ENCODE results near the gene RHO. TPM values are rescaled to one million over a fixed set of nuclear protein-coding genes. Genes with fewer than 3 reads are reported as not detected.

RHO gene
- total RNA-seq, 1 experiment from 2014 or later = not detected

- no peaks in the 10 kb centered on the region for H3K4me1 ChIP-seq (ENCODE audit: control insufficient read depth in 1 of 2, insufficient read depth in 2 of 2, low read length in 2 of 2)
- intact Hi-C loops (cut with micrococcal nuclease) = no loop called here
- no peaks in the 10 kb centered on the region for H3K79me2 ChIP-seq (ENCODE audit: insufficient read depth, low read length)
- H4K20me1 ChIP-seq (ENCODE audit: insufficient read depth) = no peaks in the 10 kb centered on the region
- TF ChIP-seq CBX3 (IDR thresholded peaks at IDR 0.05; ENCODE audit: low read depth) = no peak
- TF ChIP-seq POLR2A (IDR thresholded peaks at IDR 0.05; ENCODE audit: borderline replicate concordance, extremely low read depth, insufficient read depth, insufficient read length) = no peak
- TF ChIP-seq FOSL1 (IDR thresholded peaks at IDR 0.05; ENCODE audit: low read depth) = no peak
- no peak for TF ChIP-seq MAX (IDR thresholded peaks at IDR 0.05)
- TF ChIP-seq ZFX (IDR thresholded peaks at IDR 0.05) = no peak
- ChIA-PET RAD21 (ENCODE audit: low non-redundant PET in 1 of 2, low total read pairs in 2 of 2, uncharacterized antibody in 2 of 2, unreplicated experiment in 2 of 2) (no interaction called here), CTCF (no interaction called here), POLR2A (interaction anchor here (0.6 kb wide), 1 partner anchor 204 kb away, joined by 4 read pairs; no protein-coding TSS in a partner anchor)
- H2AFZ ChIP-seq (ENCODE audit: low read depth, low read length, poor library complexity, severe bottlenecking) = no peak overlapping the region
- H3K9me3 ChIP-seq (ENCODE audit: control insufficient read depth in 1 of 2, insufficient read depth in 1 of 2, low read depth in 1 of 2, low read length in 2 of 2) = no peaks in the 10 kb centered on the region
- no peak overlapping the region for H3K4me3 ChIP-seq (replicated peaks in 1 of 2; ENCODE audit: low read depth in 1 of 2, low read length in 2 of 2)
- H3K27ac ChIP-seq (ENCODE audit: low read depth, low read length) = no peak overlapping the region
- no peak overlapping the region for H3K9ac ChIP-seq (ENCODE audit: low read length)
- no TSS peak for BruUV-seq (replicated peaks)
- DNase-seq (ENCODE audit: low read depth, low spot score) = no peak
- no peaks in the 10 kb centered on the region for H3K36me3 ChIP-seq (ENCODE audit: control insufficient read depth in 1 of 2, insufficient read depth in 2 of 2, low read length in 2 of 2)
- ATAC-seq = no peak
- no peak overlapping the region for H3K4me2 ChIP-seq (ENCODE audit: low read length)
- H3K9me2 ChIP-seq (ENCODE audit: insufficient read depth) = no peaks in the 10 kb centered on the region
- H3K27me3 ChIP-seq (ENCODE audit: insufficient read depth, low read length) = no peaks in the 10 kb centered on the region
Observed at GRCh38 chr3:129504471-129505100, 23.9 kb upstream of the RHO start.

GRCh38 chr3:129505341-129505740 is 23.1 kb upstream of the RHO start:
- no peaks in the 10 kb centered on the region for H3K9me2 ChIP-seq (ENCODE audit: insufficient read depth)
- no peaks in the 10 kb centered on the region for H3K4me1 ChIP-seq (ENCODE audit: control insufficient read depth in 1 of 2, insufficient read depth in 2 of 2, low read length in 2 of 2)
- CTCF ChIA-PET = no interaction called here
- POLR2A ChIA-PET = no interaction called here
- no peak overlapping the region for H3K4me3 ChIP-seq (replicated peaks in 1 of 2; ENCODE audit: low read depth in 1 of 2, low read length in 2 of 2)
- H3K27ac ChIP-seq (ENCODE audit: low read depth, low read length) = no peak overlapping the region
- intact Hi-C loops (cut with micrococcal nuclease) = no loop called here
- DNase-seq (ENCODE audit: low read depth, low spot score) (no peak), ATAC-seq (no peak)
- RAD21 ChIA-PET (ENCODE audit: low non-redundant PET in 1 of 2, low total read pairs in 2 of 2, uncharacterized antibody in 2 of 2, unreplicated experiment in 2 of 2) = no interaction called here
- H3K9me3 ChIP-seq (ENCODE audit: control insufficient read depth in 1 of 2, insufficient read depth in 1 of 2, low read depth in 1 of 2, low read length in 2 of 2) = no peaks in the 10 kb centered on the region
- H4K20me1 ChIP-seq (ENCODE audit: insufficient read depth) = no peaks in the 10 kb centered on the region
- H3K27me3 ChIP-seq (ENCODE audit: insufficient read depth, low read length) = no peaks in the 10 kb centered on the region
- H3K79me2 ChIP-seq (ENCODE audit: insufficient read depth, low read length) = no peaks in the 10 kb centered on the region
- H3K36me3 ChIP-seq (ENCODE audit: control insufficient read depth in 1 of 2, insufficient read depth in 2 of 2, low read length in 2 of 2) = no peaks in the 10 kb centered on the region
- TF ChIP-seq CEBPB (IDR thresholded peaks at IDR 0.05; ENCODE audit: low read depth) (no peak), POLR2AphosphoS5 (IDR thresholded peaks at IDR 0.05; ENCODE audit: low read depth, low read length) (no peak), ATF3 (IDR thresholded peaks at IDR 0.05) (no peak), ZNF274 (IDR thresholded peaks at IDR 0.05; ENCODE audit: low read depth, low read length) (no peak), POLR2A (IDR thresholded peaks at IDR 0.05; ENCODE audit: borderline replicate concordance, extremely low read depth, insufficient read depth, insufficient read length) (no peak), SP1 (IDR thresholded peaks at IDR 0.05; ENCODE audit: low read depth) (no peak), CTCF (IDR thresholded peaks at IDR 0.05 in 2 of 3, conservative IDR thresholded peaks at IDR 0.05 in 1 of 3; ENCODE audit: borderline replicate concordance in 1 of 3, insufficient read depth in 1 of 3, low read depth in 2 of 3, low read length in 2 of 3) (no peak), ELF1 (IDR thresholded peaks at IDR 0.05; ENCODE audit: borderline replicate concordance, low read depth) (no peak), ZFX (IDR thresholded peaks at IDR 0.05) (no peak)
- TF ChIP-seq, protein P1, sequence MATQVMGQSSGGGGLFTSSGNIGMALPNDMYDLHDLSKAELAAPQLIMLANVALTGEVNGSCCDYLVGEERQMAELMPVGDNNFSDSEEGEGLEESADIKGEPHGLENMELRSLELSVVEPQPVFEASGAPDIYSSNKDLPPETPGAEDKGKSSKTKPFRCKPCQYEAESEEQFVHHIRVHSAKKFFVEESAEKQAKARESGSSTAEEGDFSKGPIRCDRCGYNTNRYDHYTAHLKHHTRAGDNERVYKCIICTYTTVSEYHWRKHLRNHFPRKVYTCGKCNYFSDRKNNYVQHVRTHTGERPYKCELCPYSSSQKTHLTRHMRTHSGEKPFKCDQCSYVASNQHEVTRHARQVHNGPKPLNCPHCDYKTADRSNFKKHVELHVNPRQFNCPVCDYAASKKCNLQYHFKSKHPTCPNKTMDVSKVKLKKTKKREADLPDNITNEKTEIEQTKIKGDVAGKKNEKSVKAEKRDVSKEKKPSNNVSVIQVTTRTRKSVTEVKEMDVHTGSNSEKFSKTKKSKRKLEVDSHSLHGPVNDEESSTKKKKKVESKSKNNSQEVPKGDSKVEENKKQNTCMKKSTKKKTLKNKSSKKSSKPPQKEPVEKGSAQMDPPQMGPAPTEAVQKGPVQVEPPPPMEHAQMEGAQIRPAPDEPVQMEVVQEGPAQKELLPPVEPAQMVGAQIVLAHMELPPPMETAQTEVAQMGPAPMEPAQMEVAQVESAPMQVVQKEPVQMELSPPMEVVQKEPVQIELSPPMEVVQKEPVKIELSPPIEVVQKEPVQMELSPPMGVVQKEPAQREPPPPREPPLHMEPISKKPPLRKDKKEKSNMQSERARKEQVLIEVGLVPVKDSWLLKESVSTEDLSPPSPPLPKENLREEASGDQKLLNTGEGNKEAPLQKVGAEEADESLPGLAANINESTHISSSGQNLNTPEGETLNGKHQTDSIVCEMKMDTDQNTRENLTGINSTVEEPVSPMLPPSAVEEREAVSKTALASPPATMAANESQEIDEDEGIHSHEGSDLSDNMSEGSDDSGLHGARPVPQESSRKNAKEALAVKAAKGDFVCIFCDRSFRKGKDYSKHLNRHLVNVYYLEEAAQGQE (IDR thresholded peaks at IDR 0.05; ENCODE audit: low read depth) = no peak
- no peak overlapping the region for H3K4me2 ChIP-seq (ENCODE audit: low read length)
- H3K9ac ChIP-seq (ENCODE audit: low read length) = no peak overlapping the region
- no TSS peak for BruUV-seq (replicated peaks)
- H2AFZ ChIP-seq (ENCODE audit: low read depth, low read length, poor library complexity, severe bottlenecking) = no peak overlapping the region

All from HCT116 (cell line).